ENCODE data around the gene RXFP2.

GRCh38 chr13:31835932-31836331 lies 96.6 kb downstream of the RXFP2 start:
- no peak for TF ChIP-seq CEBPB (IDR thresholded peaks at IDR 0.05; ENCODE audit: low read depth, low read length)
- TF ChIP-seq, protein P1, sequence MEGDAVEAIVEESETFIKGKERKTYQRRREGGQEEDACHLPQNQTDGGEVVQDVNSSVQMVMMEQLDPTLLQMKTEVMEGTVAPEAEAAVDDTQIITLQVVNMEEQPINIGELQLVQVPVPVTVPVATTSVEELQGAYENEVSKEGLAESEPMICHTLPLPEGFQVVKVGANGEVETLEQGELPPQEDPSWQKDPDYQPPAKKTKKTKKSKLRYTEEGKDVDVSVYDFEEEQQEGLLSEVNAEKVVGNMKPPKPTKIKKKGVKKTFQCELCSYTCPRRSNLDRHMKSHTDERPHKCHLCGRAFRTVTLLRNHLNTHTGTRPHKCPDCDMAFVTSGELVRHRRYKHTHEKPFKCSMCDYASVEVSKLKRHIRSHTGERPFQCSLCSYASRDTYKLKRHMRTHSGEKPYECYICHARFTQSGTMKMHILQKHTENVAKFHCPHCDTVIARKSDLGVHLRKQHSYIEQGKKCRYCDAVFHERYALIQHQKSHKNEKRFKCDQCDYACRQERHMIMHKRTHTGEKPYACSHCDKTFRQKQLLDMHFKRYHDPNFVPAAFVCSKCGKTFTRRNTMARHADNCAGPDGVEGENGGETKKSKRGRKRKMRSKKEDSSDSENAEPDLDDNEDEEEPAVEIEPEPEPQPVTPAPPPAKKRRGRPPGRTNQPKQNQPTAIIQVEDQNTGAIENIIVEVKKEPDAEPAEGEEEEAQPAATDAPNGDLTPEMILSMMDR (IDR thresholded peaks at IDR 0.05; ENCODE audit: control extremely low read depth in 1 of 3, insufficient read depth in 1 of 3, low read depth in 1 of 3, low read length in 3 of 3), result no peak
